Mammary epithelial cell (primary cell): ENCODE measurements around the gene NCKAP5.

Experiments
- CTCF ChIP-seq, 2 donors: IDR thresholded peaks in 1 of 2; conservative IDR thresholded peaks in 1 of 2; 2 replicates each; pipeline ENCODE4 v1.5.1; 2011 to 2012; ENCODE audit warnings: inconsistent platforms in 2 of 2, low read length in 2 of 2, mild to moderate bottlenecking in 2 of 2, control low read depth in 1 of 2, low read depth in 1 of 2; ENCODE audit not compliant: insufficient read depth in 1 of 2; ENCODE audit errors: extremely low read depth in 1 of 2
- EZH2 ChIP-seq: IDR thresholded peaks from 2 replicates; pipeline ENCODE4 v1.6.1; 2012; ENCODE audit warnings: low read length, inconsistent platforms, borderline replicate concordance

- TF ChIP-seq CTCF (conservative IDR thresholded peaks at IDR 0.05 in 1 of 2, IDR thresholded peaks at IDR 0.05 in 1 of 2; ENCODE audit: extremely low read depth in 1 of 2, insufficient read depth in 1 of 2, low read depth in 1 of 2, low read length in 2 of 2) (no peak), EZH2 (no peak)
Observed at GRCh38 chr2:133142087-133142486, 426.2 kb downstream of the NCKAP5 start.
